Thyroid gland (tissue), 4 donors: ENCODE data around the gene CAMTA1. TPM values are rescaled to one million over a fixed set of nuclear protein-coding genes. Genes with fewer than 3 reads are reported as not detected.

ENCODE experiments used
- DNase-seq, 2 donors: peaks; one replicate each; pipeline ENCODE4 v3.0.0-alpha.2; 2019
- H3K27ac ChIP-seq, 3 donors: fragments of 200-600 bp; sonication (generic); 1 replicate in 2 of 3; 2 replicates in 1 of 3; pipeline ENCODE4 v1.5.1; 2016 to 2019; ENCODE audit warnings: mild to moderate bottlenecking in 1 of 3, moderate library complexity in 1 of 3
- H3K27me3 ChIP-seq: fragments of 200-600 bp; sonication (generic); one replicate; pipeline ENCODE4 v1.5.1; 2019
- H3K36me3 ChIP-seq, 2 donors: fragments of 200-600 bp; sonication (generic); one replicate each; pipeline ENCODE4 v1.5.1; 2016 to 2019
- H3K4me1 ChIP-seq, 2 donors: fragments of 200-600 bp; sonication (generic); one replicate each; pipeline ENCODE4 v1.5.1; 2017 to 2019
- H3K4me3 ChIP-seq, 3 donors: fragments of 200-600 bp; sonication (generic); replicated peaks in 1 of 3; 1 replicate in 2 of 3; 2 replicates in 1 of 3; pipeline ENCODE4 v1.5.1; 2016; ENCODE audit warnings: mild to moderate bottlenecking in 1 of 3
- H3K9me3 ChIP-seq: fragments of 200-600 bp; sonication (generic); one replicate; pipeline ENCODE4 v1.5.1; 2017
- POLR2A ChIP-seq, 2 donors: fragments of 450-650 bp; IDR thresholded peaks; one replicate each; pipeline ENCODE4 v1.6.1; 2017; ENCODE audit warnings: antibody characterized with exemption in 2 of 2, mild to moderate bottlenecking in 2 of 2, moderate library complexity in 1 of 2
- WGBS, 2 donors: methylation state at CpG; one replicate each; pipeline ENCODE4 v1.1.5; 2017; 5-methylcytosine and 5-hydroxymethylcytosine counted together
- intact Hi-C: fragments of 100-400 bp; cut with DNase I; formaldehyde crosslinking; loops from one replicate; pipeline ENCODE4 v1.15.1; 2023
- total RNA-seq, 4 donors: library from RNA; depleted of rRNA; stranded (reverse); fragments of >200 nt; gene quantifications; one replicate each; pipeline ENCODE4 v1.2.3, GENCODE V29; 2016
- TF ChIP-seq, protein P1 (sequence below), 6 experiments: fragments of 200-600 bp in 3 of 6; fragments of 450-650 bp in 3 of 6; sonication (generic) in 3 of 6; IDR thresholded peaks; one replicate each; pipeline ENCODE4 v1.5.1; 2016 to 2019; ENCODE audit warnings: antibody characterized with exemption in 6 of 6, mild to moderate bottlenecking in 2 of 6, inconsistent platforms in 1 of 6, moderate library complexity in 1 of 6

CAMTA1 gene
- total RNA-seq, 4 donors from 2014 or later: 63.9 to 124 (median 101) TPM

DNA sequence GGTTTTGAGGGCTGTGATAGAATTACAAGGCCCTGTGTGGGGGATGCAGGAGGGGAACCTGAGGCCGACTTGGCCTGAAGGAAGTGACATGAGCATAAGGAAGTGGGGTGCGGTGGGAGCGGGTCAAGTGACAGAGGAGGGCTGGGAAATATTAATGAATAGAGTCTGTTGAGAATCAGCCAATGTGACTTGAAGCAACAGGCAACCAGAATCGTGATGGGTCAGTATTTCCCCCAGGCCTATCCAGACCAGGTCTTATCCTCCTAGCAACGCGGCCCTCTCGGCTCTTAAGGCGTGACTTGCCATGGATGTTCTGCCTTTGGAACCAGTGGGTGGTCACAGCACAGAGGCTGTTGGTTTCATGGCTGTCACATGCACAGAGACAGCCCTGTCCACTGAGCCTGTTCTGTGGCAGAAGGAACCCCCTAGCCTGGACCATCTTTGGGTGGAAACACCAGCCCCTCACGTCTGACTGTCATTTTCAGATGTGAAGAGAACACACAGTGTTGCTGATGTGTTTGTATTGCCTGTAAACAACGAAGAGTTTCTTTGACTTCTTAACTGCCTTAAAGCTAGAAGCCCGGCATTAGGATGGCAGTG, 468.8 kb downstream of the CAMTA1 start:
- no peak overlapping the region for H3K27ac ChIP-seq
- H3K4me3 ChIP-seq: no peak overlapping the region
- 81 to 86% methylated on average over 11 of the region's 11 CpGs for WGBS, 2 donors
- H3K27me3 ChIP-seq: no peaks in the 10 kb centered on the region
- TF ChIP-seq, protein P1, sequence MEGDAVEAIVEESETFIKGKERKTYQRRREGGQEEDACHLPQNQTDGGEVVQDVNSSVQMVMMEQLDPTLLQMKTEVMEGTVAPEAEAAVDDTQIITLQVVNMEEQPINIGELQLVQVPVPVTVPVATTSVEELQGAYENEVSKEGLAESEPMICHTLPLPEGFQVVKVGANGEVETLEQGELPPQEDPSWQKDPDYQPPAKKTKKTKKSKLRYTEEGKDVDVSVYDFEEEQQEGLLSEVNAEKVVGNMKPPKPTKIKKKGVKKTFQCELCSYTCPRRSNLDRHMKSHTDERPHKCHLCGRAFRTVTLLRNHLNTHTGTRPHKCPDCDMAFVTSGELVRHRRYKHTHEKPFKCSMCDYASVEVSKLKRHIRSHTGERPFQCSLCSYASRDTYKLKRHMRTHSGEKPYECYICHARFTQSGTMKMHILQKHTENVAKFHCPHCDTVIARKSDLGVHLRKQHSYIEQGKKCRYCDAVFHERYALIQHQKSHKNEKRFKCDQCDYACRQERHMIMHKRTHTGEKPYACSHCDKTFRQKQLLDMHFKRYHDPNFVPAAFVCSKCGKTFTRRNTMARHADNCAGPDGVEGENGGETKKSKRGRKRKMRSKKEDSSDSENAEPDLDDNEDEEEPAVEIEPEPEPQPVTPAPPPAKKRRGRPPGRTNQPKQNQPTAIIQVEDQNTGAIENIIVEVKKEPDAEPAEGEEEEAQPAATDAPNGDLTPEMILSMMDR (IDR thresholded peaks at IDR 0.05): no peak
- TF ChIP-seq POLR2A (IDR thresholded peaks at IDR 0.05): no peak
- no peaks in the 10 kb centered on the region for H3K9me3 ChIP-seq
- H3K36me3 ChIP-seq: no peaks in the 10 kb centered on the region
- H3K4me1 ChIP-seq: no peaks in the 10 kb centered on the region
- no peak for DNase-seq
- intact Hi-C loops: no loop called here

DNA sequence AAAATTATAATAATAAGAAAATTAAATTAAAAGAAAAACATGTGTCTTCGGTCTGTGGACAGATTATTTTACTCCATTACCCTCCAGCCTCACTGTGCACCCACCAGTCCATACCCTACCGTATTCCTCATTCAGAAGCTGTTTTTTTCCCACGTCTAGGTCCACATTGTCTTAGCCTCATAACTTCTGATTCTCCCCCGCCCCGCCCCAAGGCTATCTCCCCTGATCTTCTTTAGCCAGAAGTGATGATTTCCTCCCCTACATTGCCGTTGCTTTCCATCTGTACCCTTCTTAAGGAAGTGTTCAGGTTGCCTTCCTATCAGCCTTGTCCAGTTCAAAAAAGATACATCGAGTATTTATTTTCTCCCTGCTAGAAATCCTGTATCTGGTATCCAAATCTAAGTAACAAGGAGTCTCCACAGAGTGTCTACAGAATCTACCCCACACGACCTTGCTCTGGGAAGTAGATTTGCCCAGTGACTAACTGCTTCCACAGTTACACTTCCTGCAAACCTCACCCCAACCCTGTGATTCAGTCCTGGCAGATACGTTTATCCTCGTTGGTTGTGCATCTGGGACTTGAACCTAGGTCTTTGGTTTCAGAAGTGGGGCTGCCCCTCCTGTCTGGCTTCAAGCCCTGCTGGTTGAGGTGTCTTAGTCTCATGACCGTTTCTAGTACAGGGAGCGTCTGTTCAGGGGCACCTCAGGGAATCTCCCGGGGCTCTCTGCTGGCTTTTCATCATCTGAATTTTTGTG, 470.2 kb downstream of the CAMTA1 start:
- Histone ChIP-seq H3K9me3 (no peaks in the 10 kb centered on the region), H3K27me3 (no peaks in the 10 kb centered on the region), H3K4me1 (no peaks in the 10 kb centered on the region), H3K36me3 (no peaks in the 10 kb centered on the region), H3K4me3 (no peak overlapping the region), H3K27ac (no peak overlapping the region)
- intact Hi-C loops: no loop called here
- no peak for TF ChIP-seq POLR2A (IDR thresholded peaks at IDR 0.05)
- TF ChIP-seq, protein P1 (IDR thresholded peaks at IDR 0.05): no peak
- 72 to 75% methylated on average over 13 of the region's 13 CpGs for WGBS, 2 donors
- DNase-seq: no peak

DNA sequence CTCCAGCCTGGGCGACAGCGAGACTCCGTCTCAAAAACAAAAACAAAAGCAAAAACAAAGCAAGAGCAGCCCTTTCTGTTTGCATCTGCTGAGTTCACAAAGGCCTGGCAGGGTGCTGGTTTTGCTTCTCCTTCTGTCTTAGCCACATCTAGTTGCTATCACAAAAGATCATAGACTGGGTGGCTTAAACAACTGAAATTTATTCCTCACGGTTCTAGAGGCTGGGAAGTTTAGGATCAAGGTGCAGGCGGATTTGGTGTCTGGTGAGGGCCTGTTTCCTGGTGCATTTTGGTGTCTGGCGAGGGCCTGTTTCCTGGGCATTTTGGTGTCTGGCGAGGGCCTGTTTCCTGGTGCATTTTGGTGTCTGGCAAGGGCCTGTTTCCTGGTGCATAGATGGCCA, 471.3 kb downstream of the CAMTA1 start:
- DNase-seq: no peak
- WGBS, 2 donors: 85 to 91% methylated on average over 7 of the region's 7 CpGs
- H3K4me3 ChIP-seq: no peak overlapping the region

DNA sequence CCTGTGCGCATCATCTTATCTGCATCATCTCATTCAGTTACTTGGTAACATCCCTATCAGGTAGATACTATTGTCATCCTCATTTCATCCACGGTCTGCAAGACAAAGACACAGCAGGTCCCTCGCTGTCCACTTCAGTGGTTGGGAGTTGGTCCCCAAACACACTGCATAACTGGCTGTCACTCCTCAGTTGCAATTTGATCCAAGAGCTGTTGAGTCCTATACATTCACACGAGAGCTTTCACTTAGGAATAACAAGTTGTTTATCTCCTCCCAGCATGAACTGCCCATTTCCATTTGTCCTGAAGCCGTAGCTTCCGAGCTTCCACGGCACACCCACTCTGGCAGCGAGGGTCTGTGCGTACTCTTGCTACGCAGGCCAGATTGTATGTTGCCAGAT, 472.0 kb downstream of the CAMTA1 start:
- Histone ChIP-seq H3K4me3 (no peak overlapping the region), H3K27me3 (no peaks in the 10 kb centered on the region), H3K36me3 (no peaks in the 10 kb centered on the region), H3K4me1 (no peaks in the 10 kb centered on the region), H3K9me3 (no peaks in the 10 kb centered on the region), H3K27ac (no peak overlapping the region)
- no peak for DNase-seq
- intact Hi-C loops: no loop called here
- no peak for TF ChIP-seq POLR2A (IDR thresholded peaks at IDR 0.05)
- TF ChIP-seq, protein P1 (IDR thresholded peaks at IDR 0.05): no peak
- WGBS, 2 donors: 68 to 71% methylated on average over 10 of the region's 10 CpGs

More for the DNA sequence above, 471.3 kb downstream of the CAMTA1 start:
- TF ChIP-seq, protein P1 (IDR thresholded peaks at IDR 0.05): no peak
- no peak for TF ChIP-seq POLR2A (IDR thresholded peaks at IDR 0.05)
- H3K4me1 ChIP-seq: no peaks in the 10 kb centered on the region
- intact Hi-C loops: no loop called here
- no peaks in the 10 kb centered on the region for H3K27me3 ChIP-seq
- H3K36me3 ChIP-seq: no peaks in the 10 kb centered on the region
- H3K27ac ChIP-seq: no peak overlapping the region
- H3K9me3 ChIP-seq: no peaks in the 10 kb centered on the region

DNA sequence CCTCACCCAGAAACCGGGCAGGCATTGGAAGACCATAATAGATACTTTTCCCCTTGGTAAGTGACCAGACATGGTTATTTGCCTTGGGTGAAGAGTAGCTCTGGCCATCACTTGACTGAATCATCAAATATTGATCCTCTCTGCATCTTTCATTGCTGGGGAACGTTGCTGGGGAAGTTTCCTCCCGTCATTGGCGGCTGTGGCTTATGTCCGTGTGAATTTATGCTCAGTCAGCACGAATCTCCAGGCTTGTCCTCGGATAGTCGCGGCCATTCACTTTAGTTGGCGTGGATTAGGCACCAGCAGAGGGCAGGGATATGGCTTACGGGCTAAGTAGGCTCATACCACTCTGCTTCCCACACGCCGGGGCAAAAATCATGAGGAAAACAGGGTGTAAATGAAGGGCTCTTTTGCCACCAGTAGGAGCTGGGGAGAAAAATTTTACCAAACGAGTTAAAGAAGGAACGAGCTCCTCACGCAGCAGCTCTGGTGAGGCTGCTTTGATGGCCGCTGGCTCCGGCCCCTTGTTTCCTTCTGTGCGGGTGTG, 473.4 kb downstream of the CAMTA1 start:
- Histone ChIP-seq H3K36me3 (no peaks in the 10 kb centered on the region), H3K4me3 (no peak overlapping the region), H3K27me3 (no peaks in the 10 kb centered on the region), H3K4me1 (no peaks in the 10 kb centered on the region), H3K27ac (no peak overlapping the region), H3K9me3 (no peaks in the 10 kb centered on the region)
- TF ChIP-seq POLR2A (IDR thresholded peaks at IDR 0.05): no peak
- TF ChIP-seq, protein P1 (IDR thresholded peaks at IDR 0.05): no peak
- no peak for DNase-seq
- WGBS, 2 donors: 82 to 88% methylated on average over 19 of the region's 19 CpGs
- intact Hi-C loops: no loop called here
